ENCODE data around the gene HTR3B.
"Not testable (repeated sequence)": the region's sequence is repeated elsewhere in the genome, so short reads cannot be mapped to it uniquely, and the experiment has no call there.

DNA sequence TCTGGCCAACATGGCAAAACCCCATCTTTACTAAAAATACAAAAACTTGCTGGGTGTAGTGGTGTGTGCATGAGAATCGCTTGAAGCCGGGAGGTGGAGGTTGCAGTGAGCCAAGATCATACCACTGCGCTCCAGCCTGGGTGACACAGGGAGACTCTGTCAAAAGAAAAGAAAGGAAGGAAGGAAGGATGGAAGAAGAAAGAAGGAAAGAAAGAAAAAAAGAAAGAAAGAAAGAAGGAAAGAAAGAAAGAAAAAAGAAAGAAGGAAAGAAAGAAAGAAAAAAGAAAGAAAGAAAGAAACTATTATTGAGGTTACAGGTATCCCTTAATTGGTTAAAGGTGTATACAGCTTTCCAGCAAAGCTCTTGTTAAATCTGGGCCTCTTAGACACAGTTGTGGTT lies 29.6 kb downstream of the HTR3B start:
- TF ChIP-seq CEBPB, POLR2A (IDR thresholded peaks at IDR 0.05; ENCODE audit: low read depth, low read length): not testable (repeated sequence)
